HG03066 (cell line): Measurements from ENCODE around the gene IFNL3.
"Not testable (repeated sequence)": the region's sequence is repeated elsewhere in the genome, so short reads cannot be mapped to it uniquely, and the experiment has no call there.

Source experiments
- ATAC-seq: cut with Tn5 transposase; IDR thresholded peaks from one replicate; pipeline ENCODE4 v1.9.1; 2021; ENCODE audit warnings: low read depth; ENCODE audit not compliant: unreplicated experiment

IFNL3 gene

DNA sequence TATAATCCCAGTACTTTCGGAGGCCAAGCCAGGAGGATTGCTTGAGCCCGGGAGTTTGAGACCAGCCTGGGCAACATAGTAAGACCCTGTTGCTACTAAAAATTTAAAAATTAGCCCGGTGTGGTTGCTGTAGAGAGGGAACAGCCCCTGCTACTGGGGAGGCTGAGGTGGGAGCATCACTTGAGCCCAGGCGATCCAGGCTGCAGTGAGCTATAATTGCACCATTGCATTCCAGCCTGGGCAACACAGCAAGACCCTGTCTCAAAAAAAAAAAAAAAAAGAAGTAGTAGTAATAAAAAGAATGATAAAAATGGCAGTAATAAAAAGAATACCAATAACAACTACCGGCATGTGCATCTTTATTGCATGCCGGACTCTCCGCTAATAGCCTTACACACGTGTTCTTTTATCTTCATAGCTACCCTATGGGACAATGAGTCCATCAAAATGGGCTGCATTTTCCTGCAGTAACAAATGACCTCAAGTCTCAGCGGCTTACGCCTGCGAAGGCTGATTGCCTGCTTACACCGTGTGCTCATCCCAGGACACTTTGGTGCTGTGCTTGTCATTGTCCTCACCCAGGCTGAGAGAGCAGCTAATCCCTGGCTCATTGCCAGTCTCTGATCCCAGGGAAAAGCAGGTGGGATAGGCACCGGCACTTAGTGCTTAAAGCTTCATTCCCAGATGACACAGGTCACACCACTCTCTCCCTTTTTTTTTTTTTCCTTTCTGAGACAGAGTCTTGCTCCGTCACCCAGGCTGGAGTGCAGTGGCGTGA lies 26.4 kb downstream of the IFNL3 start:
- ATAC-seq, result no peak

DNA sequence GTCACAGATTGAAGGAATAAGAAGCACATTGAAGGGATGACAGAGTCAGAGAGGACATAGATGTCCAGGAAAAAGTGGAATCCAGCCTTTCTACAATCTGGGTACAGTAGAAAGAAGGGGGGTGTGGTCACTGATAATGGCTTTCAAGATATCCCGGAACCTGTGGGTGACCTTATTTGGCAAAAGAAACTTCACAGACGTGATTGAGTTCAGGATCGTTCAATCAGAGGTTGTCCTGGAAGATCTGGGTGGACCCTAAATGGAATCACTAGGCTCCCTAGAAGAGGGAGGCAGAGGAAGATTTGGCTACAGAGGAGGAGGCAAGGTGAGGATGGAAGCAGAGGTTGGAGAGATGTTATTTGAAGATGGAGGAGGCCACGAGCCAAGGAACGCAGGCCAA lies 27.7 kb downstream of the IFNL3 start:
- ATAC-seq, result no peak

DNA sequence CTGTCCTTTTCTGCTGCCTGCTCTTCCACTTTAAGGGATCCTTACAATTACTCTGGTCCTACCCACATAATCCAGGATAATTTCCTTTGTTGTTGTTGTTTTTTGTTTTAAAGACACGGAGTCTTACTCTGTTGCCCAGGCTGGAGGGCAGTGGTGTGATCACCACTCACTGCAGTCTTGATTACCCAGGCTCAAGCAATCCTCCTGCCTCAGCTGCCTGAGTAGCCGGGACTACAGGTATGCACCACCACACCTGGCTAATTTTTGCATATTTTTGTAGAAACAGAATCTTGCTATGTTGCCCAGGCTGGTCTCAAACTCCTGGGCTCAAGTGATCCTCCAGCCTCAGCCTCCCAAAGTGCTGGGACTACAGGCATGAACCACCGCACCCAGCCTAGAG lies 29.5 kb downstream of the IFNL3 start:
- ATAC-seq, result not testable (repeated sequence)

DNA sequence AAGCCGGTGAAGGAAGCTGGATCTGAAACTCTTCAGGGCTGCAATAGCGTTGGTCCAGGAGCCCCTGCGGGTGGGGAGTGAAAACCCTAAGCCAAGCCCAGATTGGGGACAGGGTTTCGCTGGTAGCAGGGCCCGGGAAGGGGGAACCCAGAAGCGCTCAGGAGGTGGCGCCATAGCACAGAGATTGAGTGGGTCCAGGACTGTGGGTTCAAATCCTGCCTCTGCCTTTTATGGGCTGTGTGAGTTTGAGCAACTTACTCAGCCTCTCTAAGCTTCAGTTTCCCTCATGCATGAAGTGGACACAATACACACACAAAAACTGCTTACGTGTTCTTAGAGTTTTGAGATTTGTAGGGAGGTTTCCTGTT lies 32.4 kb downstream of the IFNL3 start:
- no peak for ATAC-seq

DNA sequence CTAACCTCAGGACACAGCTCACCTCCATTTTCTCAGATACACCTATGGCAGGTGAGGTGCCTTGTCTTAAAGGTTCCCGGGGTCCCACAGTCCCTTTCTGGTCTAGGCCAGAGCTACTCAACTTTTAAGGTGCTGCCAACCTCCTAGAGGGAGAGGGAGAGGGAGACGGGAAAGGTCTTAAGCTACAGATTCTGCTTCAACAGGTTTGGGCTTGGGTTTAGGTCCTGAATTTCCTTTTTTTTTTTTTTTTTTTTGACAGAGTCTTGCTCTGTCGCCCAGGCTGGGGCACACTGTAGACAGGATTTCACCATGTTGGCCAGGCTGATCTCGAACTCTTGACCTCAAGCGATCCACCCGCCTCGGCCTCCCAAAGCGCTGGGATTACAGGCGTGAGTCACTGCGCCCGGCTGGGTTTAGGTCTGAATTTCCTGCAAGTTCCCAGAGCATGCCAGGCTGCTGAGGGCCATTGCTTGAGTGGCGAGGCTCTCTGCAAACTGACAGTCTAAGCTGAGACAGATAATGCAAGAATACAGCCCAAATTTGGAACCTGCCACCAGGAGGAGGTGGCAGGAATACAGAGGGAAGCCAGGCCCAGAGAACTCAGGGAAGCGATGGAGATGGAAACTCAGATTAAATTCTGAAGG lies 33.0 kb downstream of the IFNL3 start:
- no peak for ATAC-seq

DNA sequence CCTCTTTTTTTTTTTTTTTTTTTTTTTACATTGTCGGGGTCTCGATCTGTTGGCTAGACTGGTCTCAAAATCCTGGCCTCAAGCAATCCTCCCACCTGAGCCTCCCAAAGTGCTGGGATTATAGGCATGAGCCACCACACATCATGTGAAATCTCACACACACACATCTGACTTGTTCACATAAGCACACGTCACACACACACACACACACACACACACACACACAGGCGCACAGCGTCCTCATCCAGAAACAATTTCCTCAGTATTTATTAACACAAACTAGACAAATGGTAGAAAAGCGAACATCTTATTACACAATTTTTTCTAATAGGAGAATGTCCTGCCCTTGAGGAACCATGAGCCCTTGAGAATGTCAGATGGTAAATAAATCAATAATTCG lies 35.6 kb downstream of the IFNL3 start:
- ATAC-seq, result no peak

DNA sequence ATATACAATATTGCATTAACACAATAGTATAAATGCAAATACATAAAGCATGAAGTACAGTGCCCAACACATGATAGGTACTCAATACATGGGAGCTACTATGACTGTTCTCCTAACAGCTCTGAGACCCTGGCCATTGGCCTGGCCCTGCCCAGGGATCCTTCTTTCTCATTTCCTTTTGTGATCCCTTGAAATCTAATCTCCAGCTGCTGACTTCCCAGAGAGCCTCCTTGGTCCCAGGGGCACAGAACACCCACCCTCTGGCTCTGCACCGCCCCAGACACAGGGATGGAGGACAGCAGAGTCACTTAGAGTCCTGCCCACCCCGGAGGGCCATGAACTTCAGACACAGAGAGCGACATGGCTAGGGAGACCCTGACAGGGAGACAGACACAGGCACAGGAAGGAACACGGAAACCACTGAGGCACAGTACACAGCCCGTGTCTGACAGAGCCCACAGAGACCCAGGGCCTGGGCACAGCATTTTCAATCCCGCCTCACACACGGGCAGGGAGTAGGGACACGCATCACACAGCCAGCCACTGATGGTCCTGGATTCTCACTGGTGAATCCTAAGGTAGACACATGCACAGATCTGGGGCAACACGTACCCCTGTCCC lies 36.5 kb downstream of the IFNL3 start:
- no peak for ATAC-seq

DNA sequence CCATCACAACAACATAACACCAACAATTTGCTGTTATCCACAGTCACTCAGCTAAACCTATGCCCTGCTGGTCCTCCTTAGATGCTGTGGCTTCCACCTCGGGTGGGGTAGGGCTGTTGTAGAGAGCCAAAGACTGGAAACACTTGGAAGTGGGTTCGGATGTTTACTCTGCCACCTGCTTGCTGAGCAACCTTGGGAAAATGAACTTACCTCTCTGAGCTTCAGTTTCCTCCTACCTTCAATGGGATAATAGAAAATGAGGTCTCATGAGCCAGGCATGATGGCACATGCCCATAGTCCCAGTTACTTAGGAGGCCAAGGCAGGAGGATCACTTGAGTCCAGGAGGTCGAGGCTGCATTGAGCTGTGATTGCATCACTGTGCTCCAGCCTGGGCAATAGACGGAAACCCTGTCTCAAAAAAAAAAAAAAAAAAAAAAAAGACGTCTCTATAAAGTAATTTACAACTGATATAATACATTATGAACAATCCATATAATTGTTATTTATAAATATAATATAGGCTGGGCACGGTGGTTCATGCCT lies 37.4 kb downstream of the IFNL3 start:
- ATAC-seq, result no peak

DNA sequence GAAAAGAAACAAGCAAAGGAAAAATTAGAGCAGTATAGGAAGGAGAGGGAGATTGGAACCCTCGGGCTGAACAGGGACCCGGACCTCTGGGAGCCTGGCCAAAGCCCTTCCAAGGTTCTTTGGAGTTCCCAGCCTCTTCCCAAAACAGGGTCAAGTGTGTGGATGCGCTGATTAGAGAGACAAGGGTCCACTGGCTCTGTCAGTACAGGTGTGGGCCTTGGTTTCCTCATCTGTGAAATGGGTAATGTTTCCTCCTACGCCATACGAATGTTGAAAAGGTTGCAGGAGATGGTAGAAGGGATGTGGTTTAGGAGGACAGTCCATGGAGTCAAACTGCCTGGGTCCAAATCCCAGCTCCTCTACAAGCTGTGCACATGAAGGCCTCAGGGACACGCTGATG lies 38.7 kb downstream of the IFNL3 start:
- ATAC-seq, result no peak

DNA sequence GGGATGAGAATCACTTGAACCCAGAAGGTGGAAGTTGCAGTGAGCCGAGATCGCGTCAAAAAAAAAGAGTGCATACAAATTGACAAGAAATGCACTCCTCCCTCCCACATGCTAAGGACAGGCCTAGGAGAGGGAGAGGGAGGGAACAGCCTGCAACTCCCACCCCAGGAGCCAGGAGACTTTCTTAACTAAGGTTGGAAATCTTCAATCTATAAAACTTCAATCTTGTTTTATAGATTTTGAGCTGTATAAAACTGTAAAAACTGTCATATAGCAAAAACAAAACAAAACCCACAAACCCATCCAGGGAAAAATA lies 39.4 kb downstream of the IFNL3 start:
- no peak for ATAC-seq

DNA sequence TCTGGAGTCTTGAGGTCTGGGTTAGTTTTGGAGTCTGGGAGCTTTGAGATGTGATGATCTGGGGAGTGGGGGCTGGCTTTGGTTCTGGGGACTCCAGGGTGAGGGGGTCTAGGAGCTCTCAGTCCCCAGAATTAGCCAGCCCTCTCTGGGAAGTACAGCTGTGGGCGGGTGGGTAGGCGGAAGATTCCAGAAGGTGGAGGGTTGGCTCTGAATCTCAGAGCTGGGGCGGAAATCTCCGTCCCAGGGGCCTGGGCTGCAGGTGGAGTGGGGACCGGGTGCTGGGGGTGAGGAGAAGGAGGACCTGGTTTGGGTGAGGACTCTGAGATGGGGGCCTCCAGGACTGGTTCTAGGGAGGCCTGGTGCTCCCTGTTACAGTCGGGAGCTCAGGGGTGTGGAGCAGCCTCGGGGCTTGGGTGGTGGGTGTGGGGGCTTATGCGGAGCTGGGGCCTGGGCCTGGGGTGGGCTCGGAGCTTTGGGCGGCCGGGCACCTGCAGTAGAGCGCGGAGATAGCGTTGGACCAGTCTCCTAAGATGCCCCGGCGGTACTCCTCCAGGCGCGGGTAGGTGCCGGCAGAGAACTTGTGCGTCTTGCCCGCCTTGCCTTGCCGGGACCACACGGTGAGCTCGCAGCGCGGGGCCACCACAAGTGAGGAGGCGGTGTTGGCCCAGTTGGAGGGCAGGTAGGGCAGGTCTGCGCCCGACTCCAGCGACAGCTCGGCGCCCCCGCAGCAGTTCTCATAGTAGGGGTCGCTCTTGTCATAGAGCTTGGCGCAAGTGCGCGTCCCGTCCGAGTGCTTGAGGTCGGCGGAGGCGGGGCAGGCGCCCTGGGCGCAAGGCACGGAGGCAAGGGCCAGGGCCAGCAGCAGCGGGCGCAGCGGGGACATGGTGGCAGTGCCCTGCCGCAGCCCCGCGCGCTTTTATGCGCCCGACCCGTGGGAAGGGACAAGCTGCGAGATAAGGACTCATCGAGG lies 41.1 kb downstream of the IFNL3 start, which contains the start of gene SYCN:
Gene SYCN (minus strand): TSS at position 892 of the 970 bp plus-strand sequence. CDS start 9 bp downstream, at position 883.
- ATAC-seq, result no peak

DNA sequence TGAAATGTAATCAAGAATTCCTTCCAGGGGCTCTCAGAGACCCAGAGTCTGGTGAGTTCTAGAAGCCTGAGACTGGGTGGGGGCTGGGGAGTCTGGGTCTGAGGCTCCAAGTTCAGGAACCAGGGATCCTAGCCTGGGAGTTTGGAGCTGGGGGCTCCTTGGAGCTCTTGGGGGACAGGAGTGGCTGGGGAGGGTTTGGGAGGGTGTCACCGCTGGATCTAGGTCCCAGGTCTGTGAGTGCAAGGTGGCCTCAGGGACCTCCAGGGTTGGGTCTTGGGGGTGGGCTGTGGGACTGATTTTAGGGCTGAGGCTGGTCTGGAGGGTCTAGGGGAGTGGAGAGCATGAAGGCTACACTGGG lies 41.8 kb downstream of the IFNL3 start:
- ATAC-seq, result no peak

DNA sequence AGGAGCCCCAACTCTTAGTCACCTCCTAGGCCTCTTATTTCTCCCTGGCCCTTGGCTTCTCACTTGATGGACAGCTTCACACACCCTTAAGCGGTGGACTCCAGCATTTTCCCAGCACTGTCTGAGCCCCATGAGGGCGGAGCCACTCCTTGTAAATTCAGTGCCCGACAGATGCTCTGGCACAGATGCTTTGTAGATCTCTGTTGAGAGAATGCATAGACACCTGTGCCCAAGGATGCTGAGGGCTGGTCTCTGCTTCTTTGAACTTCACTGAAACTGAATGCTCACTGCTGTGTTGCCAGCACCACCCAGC lies 44.0 kb downstream of the IFNL3 start:
- ATAC-seq, result no peak

DNA sequence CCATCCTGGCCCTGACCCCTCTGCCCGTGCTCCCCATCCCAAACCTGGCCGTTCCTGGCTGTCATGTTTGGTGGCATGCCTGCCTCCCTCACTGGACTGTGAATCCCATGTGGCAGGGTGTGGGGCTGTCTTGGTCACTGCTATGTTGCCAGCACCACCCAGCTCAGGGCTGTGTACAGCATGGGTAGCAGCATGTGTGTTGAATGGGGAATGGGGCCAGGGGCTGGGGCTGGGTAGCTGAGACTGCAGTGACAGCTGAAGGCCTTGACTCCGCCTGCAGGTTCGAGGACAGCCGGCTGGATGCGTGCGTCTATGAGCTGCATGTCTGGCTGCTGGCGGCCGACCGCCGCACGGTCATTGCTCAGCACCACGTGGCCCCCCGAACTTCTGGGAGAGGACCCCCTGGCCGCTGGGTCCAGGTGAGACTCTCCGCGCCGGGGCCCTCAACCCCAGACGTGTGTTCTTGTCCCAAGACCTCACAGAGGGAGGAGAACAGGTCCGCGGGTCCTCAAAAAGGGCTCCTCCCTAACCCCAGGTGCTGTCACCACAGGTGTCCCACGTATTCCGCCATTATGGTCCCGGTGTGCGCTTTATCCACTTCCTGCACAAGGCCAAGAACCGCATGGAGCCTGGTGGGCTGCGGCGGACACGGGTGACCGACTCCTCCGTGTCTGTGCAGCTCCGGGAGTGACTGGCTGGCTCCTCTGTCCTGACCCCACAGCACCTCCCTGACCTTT lies 44.6 kb downstream of the IFNL3 start:
- no peak for ATAC-seq

DNA sequence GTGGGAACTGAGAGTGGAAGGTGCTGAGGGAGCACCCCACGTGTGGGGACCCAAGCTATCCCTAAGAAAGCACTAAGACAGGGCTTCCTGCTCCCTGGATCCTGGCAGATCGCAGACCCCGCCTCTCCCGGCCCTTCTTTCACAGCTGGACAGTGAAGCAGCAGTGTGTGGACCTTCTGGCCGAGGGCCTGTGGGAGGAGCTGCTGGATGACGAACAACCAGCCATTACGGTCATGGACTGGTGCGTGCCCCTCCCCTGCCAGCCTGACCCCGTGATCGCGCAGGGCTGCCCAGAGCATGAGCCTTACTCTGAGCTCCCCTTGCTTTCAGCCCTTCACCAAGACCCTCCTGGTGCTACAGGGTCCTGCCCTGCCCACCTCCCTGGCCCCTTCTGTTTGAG lies 45.8 kb downstream of the IFNL3 start:
- ATAC-seq, result no peak

DNA sequence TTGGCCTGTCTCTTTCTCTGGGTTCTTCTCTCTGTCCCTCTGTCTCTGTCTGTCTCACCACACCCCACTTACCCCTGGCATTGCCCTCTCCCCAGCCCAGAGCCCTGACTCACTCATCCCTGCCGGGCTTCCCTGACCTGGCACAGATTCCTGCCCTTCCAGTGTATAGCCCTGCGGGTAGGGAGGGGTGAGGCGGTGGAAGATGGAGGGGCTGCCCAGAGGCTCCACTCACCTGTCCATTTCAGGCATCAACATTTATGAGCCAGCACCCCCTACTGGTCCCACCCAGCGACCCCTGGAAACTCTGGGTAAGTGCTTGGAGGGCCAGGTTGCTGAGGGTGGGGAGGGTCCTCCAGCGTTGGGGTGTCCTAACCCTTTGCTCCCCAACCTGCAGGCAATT lies 47.0 kb downstream of the IFNL3 start:
- no peak for ATAC-seq

DNA sequence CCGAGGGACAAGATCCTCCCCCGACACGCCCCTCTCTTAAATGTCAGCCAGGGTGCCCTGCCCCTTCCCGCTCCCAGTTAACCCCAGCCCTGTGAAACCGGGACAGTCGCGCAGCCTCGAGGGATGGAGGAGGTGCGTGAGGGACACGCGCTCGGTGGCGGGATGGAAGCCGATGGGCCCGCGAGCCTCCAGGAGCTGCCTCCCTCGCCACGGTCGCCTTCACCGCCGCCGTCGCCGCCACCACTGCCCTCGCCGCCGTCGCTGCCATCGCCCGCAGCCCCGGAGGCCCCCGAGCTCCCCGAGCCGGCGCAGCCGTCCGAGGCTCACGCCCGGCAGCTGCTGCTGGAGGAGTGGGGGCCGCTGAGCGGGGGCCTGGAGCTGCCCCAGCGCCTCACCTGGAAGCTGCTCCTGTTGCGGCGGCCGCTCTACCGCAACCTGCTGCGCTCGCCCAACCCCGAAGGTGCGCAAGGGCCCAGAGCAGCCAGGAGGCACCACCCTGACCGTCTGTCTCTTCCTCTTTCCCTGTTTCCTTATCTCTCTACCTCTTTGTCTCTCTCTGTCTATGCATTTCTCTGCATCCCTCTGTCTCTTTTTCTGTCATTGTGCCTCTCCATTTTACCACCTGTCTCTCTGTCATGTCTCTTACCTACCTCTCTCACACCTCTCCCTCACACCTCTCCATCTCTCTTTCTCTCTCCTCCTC lies 47.8 kb downstream of the IFNL3 start, which contains the start of gene NCCRP1:
Gene NCCRP1 (plus strand): TSS at position 105 of the 703 bp plus-strand sequence. CDS start 19 bp downstream, at position 124.
- ATAC-seq, result no peak

DNA sequence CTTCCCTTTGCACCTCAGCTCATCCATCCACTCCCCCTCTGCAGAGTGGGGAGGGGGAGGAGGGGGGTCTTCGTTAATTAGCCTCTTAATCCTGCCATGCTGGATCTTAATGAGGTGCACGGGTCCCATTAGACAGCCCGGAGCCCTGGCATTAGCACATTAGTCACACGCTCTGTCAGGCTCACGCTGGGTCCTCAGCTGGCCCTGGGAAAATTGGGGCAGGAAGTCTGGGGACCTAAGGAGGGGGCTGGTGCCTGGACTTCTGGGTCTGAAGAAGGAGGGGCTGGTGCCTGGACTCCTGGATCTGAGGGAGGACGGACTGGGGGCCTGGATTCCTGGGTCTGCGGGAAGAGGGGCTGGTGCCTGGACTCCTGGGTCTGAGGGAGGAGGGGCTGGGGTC lies 48.5 kb downstream of the IFNL3 start:
- ATAC-seq, result no peak

DNA sequence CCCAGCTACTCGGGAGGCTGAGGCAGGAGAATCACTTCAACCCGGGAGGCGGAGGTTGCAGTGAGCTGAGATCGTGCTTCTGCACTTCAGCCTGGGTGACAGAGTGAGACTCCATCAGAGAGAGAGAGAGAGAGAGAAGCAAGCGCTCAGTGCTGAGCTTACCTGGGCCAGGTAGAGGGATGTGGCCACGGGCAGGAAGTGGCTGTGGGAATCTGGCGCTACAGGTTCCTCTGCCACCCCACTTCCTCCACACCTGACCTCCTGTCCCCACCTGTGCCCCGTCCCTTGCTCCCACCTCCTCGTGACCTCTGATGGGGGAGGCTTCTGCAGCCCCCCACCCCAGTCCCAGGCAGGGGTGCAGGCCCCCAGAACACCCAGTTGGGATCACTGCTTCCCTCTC lies 49.1 kb downstream of the IFNL3 start:
- ATAC-seq, result no peak
